Cardiac fibroblast (primary cell): ENCODE results near the gene FXYD6.

Experiments used
- DNase-seq, 2 donors: peaks; one replicate each; pipeline versions ENCODE4 v3.0.0 to v3.0.0-alpha.2; 2010; ENCODE audit warnings: low read depth in 2 of 2
- H3K4me3 ChIP-seq, 2 donors: replicated peaks in 1 of 2; 1 replicate in 1 of 2; 2 replicates in 1 of 2; pipeline ENCODE4 v1.5.1; 2011; ENCODE audit warnings: low read depth in 2 of 2, low read length in 2 of 2, mild to moderate bottlenecking in 2 of 2, moderate library complexity in 1 of 2
- CTCF ChIP-seq: IDR thresholded peaks from one replicate; pipeline ENCODE4 v1.5.1; 2011; ENCODE audit warnings: low read depth, mild to moderate bottlenecking, low read length, inconsistent platforms

The FXYD6 gene

DNA sequence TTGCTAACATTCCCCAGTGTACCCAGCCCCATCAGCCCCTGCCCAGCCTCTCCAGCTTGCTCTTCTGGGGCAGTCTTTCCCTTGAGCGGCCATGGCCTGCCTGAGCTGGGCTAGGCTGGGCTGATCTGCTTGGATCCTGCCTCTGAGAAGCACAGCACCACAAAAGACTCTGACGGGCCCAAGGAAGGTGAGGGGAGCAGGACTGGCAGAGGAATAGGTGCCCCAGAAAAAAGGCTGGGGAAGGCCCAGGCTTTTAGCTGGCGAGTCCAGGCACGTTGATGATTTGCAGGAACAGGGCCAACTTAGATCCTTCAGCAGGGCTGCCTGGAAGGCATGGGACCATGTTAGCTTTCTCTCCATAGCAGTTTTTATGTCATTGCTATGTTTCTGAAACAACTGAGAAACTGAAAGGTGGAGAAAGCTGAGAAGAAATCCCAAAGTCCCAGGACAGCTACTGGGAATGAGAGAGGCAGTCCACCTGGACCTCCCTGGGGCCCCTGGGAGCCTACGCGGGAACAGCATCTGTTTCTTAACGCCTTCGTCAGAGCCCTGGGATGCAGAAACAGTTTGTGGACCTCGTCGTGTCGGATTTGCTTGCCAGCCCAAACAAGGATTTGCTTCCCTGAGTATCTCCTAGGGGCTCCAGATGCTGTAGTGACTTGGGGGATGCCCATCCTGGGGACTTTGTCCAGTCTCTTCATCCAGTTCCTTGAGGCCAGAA lies 24.4 kb upstream of the FXYD6 start:
- H3K4me3 ChIP-seq, result no peak overlapping the region
- no peak for TF ChIP-seq CTCF
- DNase-seq, result no peak

GRCh38 chr11:117900121-117900648 lies 23.7 kb upstream of the FXYD6 start:
- no peak for TF ChIP-seq CTCF
- DNase-seq, result no peak
- no peak overlapping the region for H3K4me3 ChIP-seq

- TF ChIP-seq CTCF, result no peak
- H3K4me3 ChIP-seq, result no peak overlapping the region
- DNase-seq, result no peak
Observed at GRCh38 chr11:117898059-117898458, 21.6 kb upstream of the FXYD6 start.

DNA sequence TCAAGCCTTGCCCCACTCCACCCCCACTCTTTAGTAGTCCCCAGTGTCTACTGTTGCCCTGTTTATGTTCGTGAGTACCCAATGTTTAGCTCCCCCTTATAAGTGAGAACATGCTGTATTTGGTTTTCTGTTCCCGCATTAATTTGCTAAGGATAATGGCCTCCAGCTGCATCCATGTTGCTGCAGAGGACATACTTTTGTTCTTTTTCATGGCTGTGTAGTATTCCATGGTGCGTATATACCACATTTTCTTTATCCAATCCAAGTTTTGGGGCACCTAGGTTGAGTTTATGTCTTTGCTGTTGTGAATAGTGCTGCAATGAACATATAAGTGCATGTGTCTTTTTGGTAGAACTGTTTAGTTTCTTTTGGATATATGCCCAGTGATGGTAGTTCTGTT lies 16.2 kb upstream of the FXYD6 start:
- no peak for TF ChIP-seq CTCF
- H3K4me3 ChIP-seq, result no peak overlapping the region
- no peak for DNase-seq

- DNase-seq, result no peak
- H3K4me3 ChIP-seq, result no peak overlapping the region
- no peak for TF ChIP-seq CTCF
Observed at GRCh38 chr11:117891362-117891761, 14.9 kb upstream of the FXYD6 start.

DNA sequence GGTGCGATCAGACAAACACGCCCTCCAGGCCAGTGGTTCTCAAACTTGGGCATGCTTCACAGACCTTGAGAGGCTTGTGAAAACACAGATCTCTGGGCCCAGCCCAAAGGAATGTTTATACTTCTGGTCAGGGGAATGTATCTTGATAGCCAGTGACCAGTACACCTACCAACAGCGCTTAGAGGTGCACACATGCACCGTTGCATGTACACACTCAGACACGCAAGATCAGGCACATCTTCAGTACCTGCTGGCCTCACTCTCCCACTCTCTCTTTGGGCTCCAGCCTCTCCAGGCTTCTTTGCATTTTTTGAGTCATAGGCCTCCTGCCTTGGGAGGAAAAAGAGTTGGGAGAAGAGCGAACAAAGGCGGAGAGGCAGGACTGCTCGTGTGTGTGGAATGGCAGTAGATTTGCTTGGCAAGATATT lies 11.7 kb upstream of the FXYD6 start:
- DNase-seq, result no peak
- H3K4me3 ChIP-seq, result no peak overlapping the region
- TF ChIP-seq CTCF, result no peak
